GM19023 (cell line): ENCODE data around the gene TBL3.
"Not testable (repeated sequence)": the region's sequence is repeated elsewhere in the genome, so short reads cannot be mapped to it uniquely, and the experiment has no call there.

Experiments used
- ATAC-seq: cut with Tn5 transposase; IDR thresholded peaks from one replicate; pipeline ENCODE4 v1.9.1; 2021; ENCODE audit warnings: mild to moderate bottlenecking, moderate library complexity; ENCODE audit not compliant: unreplicated experiment

TBL3 gene

DNA sequence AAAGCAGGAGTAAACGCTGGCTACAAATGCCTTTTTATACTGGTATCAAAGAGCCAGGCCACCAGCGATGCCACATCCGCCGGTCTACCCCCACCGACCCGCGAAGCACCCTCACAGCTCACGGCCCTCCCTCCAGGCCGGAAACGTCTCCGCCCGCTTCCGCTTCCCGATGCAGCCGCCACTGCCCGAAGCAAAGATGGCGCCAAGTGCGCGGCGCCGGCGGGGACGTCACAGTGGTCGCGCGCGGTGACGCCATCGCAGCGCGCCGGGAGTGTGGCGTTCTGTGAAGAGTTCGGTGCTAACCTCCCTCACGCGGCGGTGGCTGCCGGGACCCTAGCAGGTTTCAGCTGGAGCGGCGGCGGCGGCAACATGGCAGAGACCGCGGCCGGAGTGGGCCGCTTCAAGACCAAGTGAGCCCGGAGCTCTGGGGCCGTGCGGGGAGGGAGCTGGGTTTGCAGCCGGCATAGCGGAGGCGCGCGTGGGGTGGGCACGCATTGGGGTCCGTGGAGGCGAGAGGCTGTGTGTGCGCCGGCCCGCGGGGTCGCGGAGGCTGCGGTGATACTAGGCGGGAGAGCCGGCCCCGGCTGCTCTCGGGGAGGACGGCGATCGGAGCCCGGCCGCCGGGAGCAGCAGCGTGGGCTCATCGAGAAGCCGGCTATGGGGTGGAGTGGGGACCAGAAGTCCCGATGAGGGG lies at the start of gene TBL3:
Gene TBL3, plus strand, starts transcription at position 258 of the 694 bp plus-strand sequence. Its CDS starts 112 bp downstream, at position 370.
- peak; percentile 82 for ATAC-seq

DNA sequence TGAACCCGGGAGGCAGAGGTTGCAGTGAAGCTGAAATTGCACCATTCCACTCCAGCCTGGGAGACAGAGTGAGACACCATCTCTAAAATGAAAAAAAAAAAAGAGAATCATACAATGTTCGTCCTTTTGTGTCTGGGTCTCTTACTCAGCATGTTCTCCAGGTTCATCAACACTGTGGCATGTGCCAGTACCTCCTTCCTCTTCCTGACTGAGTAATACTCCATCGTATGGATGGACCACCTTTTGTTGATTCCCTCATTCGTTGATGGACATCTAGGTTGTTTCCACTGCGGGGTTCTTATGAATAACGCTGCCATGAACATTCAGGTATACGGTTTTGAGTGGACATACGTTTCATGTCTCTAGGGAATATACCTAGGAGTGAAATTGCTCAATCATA lies 49.5 kb upstream of the TBL3 start:
- no peak for ATAC-seq

DNA sequence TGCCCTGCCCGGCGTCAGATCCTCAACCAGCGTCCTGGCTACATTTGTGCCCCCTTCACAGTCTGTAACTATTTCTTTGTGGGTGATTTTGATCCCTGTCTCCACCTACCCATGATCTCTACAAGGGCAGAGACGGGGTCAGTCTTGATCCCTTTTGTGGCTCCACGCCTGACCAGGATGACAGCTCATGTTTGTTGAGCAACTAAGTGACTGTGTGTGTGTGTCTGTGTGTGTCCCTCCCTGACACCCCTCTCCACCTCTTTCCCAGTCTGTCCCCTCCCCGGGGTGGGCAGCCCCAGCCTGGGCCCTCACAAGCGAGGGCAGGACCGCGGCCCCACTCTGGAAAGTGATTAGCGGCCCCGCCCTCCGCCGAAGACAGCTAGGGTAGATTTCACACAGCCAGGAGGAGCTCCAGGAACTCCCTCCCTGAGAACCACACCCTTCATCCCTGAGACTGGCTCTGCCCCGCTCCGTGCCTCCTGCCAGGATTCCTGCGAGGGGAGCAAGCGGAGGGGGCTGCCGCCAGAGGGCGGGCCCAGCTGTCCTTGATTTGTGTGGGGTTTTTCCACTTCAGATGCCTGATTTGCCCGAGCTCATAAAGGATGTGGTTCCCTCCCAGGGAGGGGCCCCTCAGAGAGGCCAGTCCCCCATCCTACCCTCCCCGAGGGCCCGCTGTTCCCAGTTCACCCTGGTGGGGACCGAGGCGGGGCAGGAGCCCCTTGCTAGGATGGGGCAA lies 48.4 kb upstream of the TBL3 start:
- no peak for ATAC-seq

DNA sequence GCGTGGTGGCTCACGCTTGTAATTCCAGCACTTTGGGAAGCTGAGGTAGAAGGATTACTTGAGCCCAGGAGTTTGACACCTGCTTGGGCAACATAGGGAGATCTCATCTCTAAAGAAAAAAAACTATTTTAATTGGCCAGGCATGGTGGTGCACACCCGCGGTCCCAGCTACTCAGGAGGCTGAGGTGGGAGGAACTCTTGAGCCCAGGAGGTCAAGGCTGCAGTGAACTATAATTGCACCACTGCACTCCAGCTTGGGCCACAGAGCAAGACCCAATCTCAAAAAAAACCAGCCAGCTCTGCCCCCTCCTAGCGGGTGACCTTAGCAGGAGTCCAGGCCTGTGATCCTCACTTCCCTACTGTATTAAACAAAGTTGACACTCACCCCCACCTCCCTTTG lies 47.8 kb upstream of the TBL3 start:
- ATAC-seq, result no peak

DNA sequence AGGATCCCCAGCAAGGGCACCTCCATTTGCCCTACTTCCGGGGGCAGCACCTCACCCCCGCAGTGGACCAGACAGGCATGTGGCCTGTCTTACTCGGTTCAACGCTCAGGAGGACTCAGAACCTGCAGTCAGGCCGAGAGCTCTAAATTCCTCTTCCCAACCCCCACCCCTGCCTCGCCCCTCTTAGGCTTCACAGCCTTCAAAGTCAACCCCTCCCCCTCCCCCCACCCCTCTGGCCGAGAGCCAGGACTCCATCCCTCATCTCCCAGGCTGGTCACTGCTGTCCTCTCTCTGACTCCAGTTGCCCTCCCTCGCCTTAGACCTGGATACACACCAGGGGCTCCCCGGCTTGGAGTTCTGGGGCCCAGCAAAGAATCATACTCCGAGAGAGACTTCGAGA lies 45.6 kb upstream of the TBL3 start:
- ATAC-seq, result no peak

DNA sequence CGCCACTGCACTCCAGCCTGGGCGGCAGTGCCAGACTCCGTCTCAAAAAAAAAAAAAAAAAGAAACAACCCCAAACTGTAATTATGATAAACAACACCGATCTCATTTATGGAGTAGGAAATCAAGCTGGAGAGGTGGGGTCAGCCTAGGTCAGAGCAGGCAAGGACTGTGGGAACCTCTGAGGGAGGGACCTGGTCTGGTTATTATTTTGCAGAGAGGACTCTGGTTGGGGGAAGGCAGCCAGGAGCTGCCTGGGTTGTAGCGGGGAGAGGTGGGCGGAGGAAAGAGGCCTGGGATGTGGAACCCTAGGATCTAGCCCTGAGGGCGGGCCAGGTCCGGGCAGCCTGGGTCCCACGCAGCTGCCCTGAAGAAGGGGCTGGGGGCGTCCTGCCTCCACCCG lies 42.7 kb upstream of the TBL3 start:
- ATAC-seq, result no peak

DNA sequence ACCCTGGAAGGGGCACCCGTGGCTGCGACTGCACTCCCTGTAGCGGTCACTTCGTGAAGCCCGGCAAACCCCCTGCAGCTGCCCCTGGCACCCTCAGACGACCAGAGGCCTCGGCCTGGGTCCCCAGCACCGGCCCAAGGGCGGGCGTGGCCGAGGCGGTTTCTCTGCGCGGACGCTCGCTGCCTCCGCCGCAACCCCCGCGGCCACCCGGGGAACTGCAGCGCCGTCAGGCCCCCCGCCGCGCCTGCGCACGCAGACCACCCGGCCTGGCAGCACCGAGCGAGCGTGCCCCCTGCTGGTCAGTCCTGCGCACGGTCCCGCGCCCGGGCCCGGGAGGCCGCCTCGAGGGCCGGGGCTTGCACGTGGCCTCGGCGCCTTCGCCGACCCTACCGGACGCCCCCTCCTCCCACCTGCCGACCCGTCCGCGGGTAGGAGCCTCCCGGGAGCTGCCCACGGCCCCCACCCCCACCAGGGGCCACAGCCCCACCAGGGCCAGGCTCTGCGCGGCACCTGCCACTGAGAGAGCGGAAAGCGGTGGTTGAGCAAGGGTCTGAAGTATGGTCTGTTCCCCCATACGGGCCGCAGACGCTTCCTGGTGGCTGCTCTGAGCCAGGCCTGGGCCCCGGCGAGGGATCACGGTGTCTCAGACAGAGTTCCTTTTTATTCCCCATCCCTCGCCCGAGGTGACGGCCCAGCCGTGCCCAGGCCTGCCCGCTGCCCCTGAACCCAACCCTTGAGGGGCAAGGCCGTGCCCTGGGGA lies 42.1 kb upstream of the TBL3 start:
- ATAC-seq, result peak; percentile 78

DNA sequence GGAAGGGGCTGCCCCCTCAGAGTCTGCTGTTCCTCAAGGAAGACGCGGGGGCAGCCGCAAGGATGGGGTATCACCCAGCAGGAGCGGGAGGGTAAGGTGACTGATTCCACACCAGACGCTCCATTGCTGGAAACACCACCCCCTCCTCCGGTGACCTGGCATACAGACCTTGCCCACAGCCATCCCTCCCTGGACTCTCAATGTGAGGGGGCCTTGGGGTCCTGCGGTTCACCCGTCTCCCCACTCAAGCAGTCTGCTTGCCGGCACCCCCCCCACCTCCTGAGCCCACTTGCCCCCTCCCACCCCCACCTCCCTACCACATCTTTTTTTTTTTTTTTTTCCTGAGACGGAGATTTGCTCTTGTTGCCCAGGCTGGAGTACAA lies 41.5 kb upstream of the TBL3 start:
- no peak for ATAC-seq

DNA sequence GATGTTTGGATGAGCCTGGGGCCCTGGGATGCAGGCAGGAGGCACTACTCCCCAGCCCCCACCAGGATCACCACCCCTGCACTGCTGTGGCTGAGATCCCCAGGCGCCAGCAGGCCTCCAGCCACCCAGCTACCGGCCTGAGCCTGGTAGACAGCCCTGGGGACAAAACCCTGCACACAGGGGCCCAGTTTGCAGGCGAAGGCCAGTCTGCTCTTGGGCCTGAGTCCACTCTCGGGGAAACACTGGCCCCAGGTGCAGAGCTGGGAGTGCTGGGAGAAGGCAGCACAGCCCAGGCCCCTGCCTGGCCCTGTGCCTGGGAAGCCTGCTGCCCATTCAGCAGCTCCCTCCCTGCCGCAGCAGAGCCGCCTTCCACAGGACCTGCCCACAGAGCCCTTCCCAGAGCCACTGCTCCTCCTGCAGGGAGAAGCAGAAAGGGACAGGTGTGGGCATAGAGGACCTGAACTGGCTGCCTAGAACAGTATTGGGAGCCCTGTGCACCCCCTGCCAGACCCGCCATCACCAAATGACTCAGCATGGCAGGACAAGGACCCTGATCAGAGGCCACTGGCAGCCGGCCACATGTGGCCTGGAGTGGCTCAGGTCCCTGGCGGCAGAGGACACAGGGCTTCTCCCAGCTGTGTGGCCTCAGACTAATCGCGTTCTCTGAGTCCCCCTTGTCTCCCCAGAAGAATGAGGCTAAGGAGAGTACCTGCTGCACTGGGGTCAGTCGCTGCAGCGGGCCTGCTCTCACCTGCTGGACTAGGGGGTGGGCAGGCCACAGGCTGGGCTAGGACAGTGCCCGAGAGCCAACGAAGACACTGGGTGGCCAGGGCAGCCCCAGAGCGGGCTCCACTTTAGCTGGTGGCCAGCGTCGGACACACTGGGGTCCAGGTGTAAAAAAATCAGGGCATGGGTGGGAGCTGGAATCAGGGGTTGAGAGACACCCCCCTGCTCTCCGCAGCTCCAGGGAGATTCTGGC lies 39.5 kb upstream of the TBL3 start:
- no peak for ATAC-seq

DNA sequence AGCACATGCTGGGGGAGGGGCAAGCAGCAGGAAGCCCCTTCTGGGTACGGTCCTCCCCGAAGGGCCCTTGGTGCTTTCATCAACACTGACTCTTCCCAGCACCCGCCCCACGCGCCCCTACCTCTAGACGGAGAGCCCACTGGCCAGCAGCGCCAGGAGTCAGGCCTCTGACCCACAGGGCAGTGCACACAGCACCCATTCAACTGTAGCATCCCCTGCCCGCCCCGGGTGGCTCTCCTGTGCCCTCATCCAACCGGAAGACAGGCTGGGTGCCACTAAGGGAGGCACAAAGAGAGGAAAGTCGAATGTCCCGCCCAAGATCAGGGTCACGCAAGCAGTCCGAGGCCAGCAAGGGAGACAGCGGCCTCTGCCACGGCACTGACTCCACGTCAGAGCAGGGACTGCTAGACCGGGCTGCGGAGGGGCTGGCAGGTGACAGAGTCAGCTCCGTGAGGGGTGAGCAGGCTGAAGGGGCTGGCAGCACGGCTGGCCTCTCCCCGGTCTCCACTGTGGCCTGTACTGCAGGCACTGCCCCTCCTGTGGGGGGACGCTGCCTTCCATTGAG lies 38.7 kb upstream of the TBL3 start:
- ATAC-seq, result no peak

DNA sequence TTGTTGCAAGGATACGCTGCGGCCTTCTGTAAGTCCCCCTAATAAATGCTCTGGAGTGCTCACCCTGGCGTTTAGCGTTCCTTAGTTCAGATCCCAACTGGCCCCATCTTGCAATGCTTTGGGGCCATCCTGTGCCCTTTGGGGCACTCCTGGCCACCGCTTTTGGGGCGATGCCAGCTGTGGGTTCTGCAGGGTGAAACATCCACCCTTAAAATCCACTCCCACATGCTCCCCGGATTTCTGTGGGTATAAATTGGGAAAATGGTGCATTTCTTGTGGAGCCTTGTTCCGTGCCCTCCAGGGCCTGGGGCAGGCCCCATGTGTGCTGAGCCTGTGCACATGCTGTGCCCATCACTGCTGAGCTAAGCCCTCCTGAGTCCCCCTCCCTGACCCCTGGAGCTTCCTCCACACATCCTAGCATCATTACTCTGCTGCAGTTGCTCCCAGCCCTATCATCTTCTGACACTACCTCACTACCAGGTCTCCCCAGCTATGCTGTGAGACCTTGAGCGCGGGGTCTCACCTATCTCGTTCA lies 34.8 kb upstream of the TBL3 start:
- ATAC-seq, result no peak

DNA sequence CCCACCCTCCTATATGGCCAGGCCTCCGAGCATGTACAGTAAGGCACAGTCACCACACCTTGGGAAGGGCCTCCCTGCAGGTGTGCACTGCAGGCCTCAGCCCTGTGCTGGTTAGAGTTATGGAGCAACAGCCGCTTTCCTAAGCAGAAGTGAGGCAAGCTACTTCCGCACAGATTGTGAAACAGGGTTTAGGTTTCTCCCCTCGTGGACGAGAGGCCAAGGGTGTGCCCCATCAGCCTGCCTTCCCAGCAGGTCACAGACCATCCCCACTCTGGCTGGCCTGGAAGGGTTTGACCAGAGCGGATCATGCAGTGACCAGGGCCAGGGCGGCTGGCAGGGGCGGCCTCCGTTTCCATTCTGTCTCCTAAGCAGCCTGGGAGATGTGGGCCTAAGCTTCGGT lies 33.5 kb upstream of the TBL3 start:
- no peak for ATAC-seq

DNA sequence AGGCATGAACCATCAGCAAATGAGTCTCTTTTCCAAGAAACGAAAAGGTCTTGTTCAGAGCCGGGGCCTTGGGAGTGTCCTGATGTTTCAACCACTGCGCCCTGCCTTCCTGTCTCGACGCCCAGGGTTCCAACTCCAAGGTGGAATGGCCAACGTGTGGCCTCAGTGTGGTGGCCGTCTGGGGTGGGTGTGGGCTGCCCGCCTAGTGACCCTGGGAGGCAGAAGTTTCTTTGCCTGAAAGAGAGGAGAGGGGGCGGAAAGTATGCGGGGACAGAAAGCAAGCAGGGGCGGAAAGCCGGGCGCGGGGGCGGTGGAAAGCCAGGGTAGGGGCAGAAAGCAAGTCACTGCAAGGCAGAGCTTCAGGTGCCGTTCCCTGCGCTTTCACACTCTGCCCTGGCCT lies 32.9 kb upstream of the TBL3 start:
- ATAC-seq, result no peak

DNA sequence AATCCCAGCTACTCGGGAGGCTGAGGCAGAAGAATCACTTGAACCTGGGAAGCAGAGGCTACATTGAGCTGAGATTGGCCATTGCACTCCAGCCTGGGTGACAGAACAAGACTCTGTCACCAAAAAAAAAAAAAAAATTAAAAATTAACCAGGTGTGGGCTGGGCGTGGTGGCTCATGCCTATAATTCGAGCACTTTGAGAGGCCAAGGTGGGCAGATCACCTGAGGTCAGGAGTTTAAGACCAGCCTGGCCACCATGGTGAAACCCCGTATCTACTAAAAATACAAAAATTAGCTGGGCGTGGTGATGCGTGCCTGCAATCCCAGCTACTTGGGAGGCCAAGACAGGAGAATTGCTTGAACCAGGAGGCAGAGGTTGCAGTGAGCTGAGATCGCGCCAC lies 32.0 kb upstream of the TBL3 start:
- ATAC-seq, result not testable (repeated sequence)

DNA sequence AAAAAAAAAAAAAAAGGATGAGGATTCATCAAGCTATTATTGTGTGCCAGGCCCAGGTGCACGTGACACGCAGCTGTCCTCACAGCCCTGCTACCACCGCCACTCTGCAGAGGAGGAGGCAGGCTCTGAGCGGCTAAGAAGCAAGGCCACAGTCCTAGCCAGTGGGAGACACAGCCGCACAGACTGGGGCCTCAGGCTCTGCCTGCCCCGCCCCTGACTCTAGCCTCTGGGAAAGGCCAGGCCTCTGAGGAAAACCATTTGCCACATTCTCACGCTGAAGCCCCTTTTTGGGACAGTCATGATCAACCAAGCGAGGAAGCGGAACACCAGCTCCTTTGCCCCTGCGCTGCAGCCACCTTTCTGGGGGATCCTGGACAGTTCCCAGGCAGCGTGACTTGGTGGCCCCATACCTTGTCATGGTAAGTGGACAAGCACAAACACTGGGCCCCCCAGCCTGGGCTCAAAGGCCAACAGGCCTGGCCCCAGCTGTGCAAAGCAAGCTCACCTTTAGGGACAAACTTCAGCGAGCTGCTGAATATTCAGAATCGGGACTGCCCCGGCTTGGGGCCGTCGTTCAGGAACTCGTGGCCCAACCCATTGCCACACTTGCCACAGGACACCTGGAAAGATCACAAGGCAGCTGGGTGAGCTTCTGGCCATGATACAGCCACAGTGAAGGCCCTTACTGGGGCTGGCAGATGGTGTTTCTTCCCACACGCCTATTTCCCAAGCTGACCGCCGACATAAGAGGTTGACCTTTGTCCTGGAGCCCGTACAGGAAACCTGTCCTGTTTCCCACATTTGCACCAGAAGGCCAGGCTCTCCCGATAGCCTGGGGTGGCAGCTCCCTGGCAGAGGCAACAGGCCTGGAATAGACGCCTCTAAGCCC lies 31.3 kb upstream of the TBL3 start:
- ATAC-seq, result no peak

DNA sequence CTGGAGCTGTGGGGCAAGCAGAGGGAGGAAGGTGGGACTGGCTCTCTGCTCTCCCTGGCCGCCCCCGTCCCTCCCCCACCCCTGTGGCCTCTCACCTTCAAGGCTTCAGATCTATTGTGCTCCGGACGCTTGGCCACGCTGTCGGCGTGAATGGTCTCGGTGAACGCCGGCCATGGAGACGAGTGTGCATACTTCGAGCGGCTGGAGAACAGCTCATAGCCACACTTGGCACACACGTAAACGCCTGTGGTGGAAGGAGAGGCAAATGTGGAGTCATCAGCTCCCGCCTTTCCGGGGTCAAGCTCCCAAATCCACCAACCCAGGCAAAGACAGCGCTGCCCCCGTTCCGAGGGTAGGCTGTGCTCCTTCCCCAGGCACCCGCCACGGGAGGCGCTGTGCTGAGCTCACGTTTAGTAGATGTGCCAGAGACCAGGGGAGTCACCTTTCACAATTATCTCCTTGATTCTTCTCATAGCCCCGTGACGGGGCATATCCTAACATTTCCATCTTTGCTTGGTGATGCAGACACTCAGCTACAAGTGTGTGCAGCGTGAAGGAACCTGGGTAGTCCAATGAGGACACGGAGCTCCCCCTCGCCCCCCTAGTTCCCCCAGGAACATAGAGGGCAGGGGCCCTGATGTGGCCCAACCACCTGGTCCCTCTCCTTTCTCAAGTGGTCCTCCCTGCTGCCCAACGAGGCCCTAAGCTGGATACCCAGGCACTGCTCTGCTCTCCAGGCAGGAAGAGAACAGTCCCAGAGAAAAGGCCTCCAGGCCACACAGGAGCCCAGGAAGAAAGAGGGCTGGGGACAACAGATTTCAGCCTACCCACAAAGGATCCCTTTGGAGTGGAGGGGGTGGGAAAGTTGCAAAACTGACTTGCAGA lies 30.4 kb upstream of the TBL3 start:
- ATAC-seq, result no peak

DNA sequence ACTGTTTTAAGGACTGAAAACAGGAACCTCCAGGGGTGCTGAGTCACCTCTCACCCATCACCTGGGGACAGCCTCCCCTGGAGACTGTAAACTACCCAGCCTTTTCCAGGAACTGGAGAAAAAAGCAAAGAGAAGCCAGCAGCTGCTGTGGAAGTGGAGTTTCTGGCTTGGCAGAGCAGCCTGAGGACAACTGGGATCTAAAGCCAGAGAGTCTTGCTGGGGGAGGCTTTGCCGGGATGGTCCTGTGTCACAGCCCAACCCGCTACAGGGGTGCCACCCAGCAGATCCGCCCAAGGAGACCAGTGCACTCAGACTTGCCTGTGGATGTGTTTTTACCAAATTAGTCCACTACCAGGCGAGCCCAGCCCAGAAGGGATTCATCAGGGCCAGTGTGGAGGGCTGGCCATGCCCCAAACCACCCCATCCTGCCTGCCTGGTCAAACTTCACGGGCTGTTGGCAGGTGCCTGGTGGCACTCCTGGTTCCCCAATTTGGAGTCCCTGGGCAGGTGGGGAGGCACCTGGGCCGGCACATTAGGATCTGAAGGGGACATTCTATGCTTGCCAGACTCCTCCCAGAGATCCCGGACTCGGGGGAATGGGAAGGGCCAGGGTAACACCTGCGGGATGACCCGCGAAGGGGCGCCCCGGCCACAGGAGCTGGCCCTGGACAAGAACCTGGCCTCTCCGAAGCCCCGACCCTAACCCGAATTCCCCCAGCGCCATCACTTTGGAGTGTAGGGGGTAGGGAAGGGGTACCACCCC lies 29.6 kb upstream of the TBL3 start:
- ATAC-seq, result no peak
